PC-9 (cell line): ENCODE measurements around the gene ZBTB34. TPM values are rescaled to one million over a fixed set of nuclear protein-coding genes. Genes with fewer than 3 reads are reported as not detected.
A peak's percentile ranks its signal among the peaks of the same experiment; 100 is the strongest.

Experiments used
- BruUV-seq: library from RNA; stranded (reverse); fragments of 400-500 nt; replicated peaks from 2 replicates; lab custom pipeline; 2021; lab: Mats Ljungman, UMichigan
- CTCF ChIA-PET: fragments of 300-600 bp; sonication (Branson Sonifier 250); formaldehyde crosslinking; loops from one replicate; lab custom pipeline; 2022; ENCODE audit warnings: antibody characterized with exemption; lab: Charles Lee
- POLR2A ChIA-PET: fragments of 300-600 bp; sonication (Branson Sonifier 250); formaldehyde crosslinking; loops from one replicate; lab custom pipeline; 2022; ENCODE audit warnings: antibody characterized with exemption; ENCODE audit not compliant: unreplicated experiment; lab: Charles Lee
- DNase-seq, 2 experiments: peaks; one replicate each; pipeline versions ENCODE4 v3.0.0 to v3.0.0-alpha.2; 2015 to 2022; ENCODE audit warnings: mixed read lengths in 1 of 2
- H2AFZ ChIP-seq: fragments of 200-600 bp; sonication (generic); 2 replicates; pipeline ENCODE4 v1.8.1; 2017; ENCODE audit warnings: antibody characterized with exemption
- H3F3A ChIP-seq: fragments of 200-600 bp; sonication (generic); 2 replicates; pipeline ENCODE4 v1.8.1; 2017; ENCODE audit warnings: antibody characterized with exemption, mild to moderate bottlenecking, low read depth; ENCODE audit not compliant: insufficient read depth
- H3K27ac ChIP-seq: fragments of 200-600 bp; sonication (generic); 2 replicates; pipeline ENCODE4 v1.6.1; 2016; ENCODE audit warnings: mixed run types
- H3K27me3 ChIP-seq: fragments of 200-600 bp; sonication (generic); 2 replicates; pipeline ENCODE4 v1.6.1; 2016; ENCODE audit warnings: low read depth, mixed run types; ENCODE audit not compliant: insufficient read depth
- H3K36me3 ChIP-seq: fragments of 200-600 bp; sonication (generic); 2 replicates; pipeline ENCODE4 v1.6.1; 2016; ENCODE audit warnings: low read depth, mixed run types
- H3K4me1 ChIP-seq: fragments of 200-600 bp; sonication (generic); replicated peaks from 2 replicates; pipeline ENCODE4 v1.6.1; 2016; ENCODE audit warnings: mixed run types; ENCODE audit not compliant: insufficient read depth
- H3K4me2 ChIP-seq: fragments of 200-600 bp; sonication (generic); 2 replicates; pipeline ENCODE4 v1.6.1; 2017; ENCODE audit warnings: mixed run types
- H3K4me3 ChIP-seq: fragments of 200-600 bp; sonication (generic); 2 replicates; pipeline ENCODE4 v1.6.1; 2016; ENCODE audit warnings: mixed run types
- H3K79me2 ChIP-seq: fragments of 200-600 bp; sonication (generic); 2 replicates; pipeline ENCODE4 v1.6.1; 2017; ENCODE audit warnings: low read depth, mixed run types
- H3K9me2 ChIP-seq: fragments of 200-600 bp; sonication (generic); 2 replicates; pipeline ENCODE4 v1.8.1; 2017; ENCODE audit warnings: mild to moderate bottlenecking; ENCODE audit not compliant: insufficient read depth
- H3K9me3 ChIP-seq: fragments of 200-600 bp; sonication (generic); 2 replicates; pipeline ENCODE4 v1.8.1; 2016; ENCODE audit warnings: low read depth; ENCODE audit not compliant: insufficient read depth
- H4K20me1 ChIP-seq: fragments of 200-600 bp; sonication (generic); 2 replicates; pipeline ENCODE4 v1.8.1; 2017; ENCODE audit not compliant: insufficient read depth
- EZH2 ChIP-seq: fragments of 200-600 bp; sonication (generic); IDR thresholded peaks from 2 replicates; pipeline ENCODE4 v1.8.0; 2017; ENCODE audit warnings: antibody characterized with exemption, low read depth
- intact Hi-C: fragments of 100-400 bp; cut with micrococcal nuclease; formaldehyde crosslinking; loops from one replicate; pipeline ENCODE4 v1.10.0; 2022; ENCODE audit not compliant: unreplicated experiment
- total RNA-seq: library from RNA; stranded (reverse); gene quantifications from 2 replicates; pipeline ENCODE4 v1.2.3, GENCODE V29; 2021
- TF ChIP-seq, protein P1 (sequence below): fragments of 200-600 bp; sonication (generic); conservative IDR thresholded peaks from 2 replicates; pipeline ENCODE4 v1.6.1; 2017; ENCODE audit warnings: mixed run types, antibody characterized with exemption, mild to moderate bottlenecking, moderate library complexity

The ZBTB34 gene
- total RNA-seq, 1 experiment from 2014 or later = 9.0 TPM

GRCh38 chr9:126874546-126875314, 14.3 kb downstream of the ZBTB34 start:
- POLR2A ChIA-PET = no interaction called here
- Histone ChIP-seq H3K27me3 (no peaks in the 10 kb centered on the region), H3K4me3 (no peak overlapping the region), H2AFZ (no peak overlapping the region), H3K4me2 (no peak overlapping the region), H3F3A (peaks cover 3% of the 10 kb centered on the region), H4K20me1 (peaks cover 5% of the 10 kb centered on the region), H3K9me3 (no peaks in the 10 kb centered on the region), H3K9me2 (no peaks in the 10 kb centered on the region), H3K4me1 (0 out of 2 replicates have a peak, but pooled peaks cover 4% of the 10 kb centered on the region), H3K27ac (no peak overlapping the region), H3K36me3 (no peaks in the 10 kb centered on the region), H3K79me2 (peaks cover 16% of the 10 kb centered on the region)
- no TSS peak for BruUV-seq
- TF ChIP-seq, protein P1, sequence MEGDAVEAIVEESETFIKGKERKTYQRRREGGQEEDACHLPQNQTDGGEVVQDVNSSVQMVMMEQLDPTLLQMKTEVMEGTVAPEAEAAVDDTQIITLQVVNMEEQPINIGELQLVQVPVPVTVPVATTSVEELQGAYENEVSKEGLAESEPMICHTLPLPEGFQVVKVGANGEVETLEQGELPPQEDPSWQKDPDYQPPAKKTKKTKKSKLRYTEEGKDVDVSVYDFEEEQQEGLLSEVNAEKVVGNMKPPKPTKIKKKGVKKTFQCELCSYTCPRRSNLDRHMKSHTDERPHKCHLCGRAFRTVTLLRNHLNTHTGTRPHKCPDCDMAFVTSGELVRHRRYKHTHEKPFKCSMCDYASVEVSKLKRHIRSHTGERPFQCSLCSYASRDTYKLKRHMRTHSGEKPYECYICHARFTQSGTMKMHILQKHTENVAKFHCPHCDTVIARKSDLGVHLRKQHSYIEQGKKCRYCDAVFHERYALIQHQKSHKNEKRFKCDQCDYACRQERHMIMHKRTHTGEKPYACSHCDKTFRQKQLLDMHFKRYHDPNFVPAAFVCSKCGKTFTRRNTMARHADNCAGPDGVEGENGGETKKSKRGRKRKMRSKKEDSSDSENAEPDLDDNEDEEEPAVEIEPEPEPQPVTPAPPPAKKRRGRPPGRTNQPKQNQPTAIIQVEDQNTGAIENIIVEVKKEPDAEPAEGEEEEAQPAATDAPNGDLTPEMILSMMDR = no peak
- no peak for TF ChIP-seq EZH2
- CTCF ChIA-PET = no interaction called here
- intact Hi-C loops = no loop called here
- peak; percentile 36 to 50 for DNase-seq

DNA sequence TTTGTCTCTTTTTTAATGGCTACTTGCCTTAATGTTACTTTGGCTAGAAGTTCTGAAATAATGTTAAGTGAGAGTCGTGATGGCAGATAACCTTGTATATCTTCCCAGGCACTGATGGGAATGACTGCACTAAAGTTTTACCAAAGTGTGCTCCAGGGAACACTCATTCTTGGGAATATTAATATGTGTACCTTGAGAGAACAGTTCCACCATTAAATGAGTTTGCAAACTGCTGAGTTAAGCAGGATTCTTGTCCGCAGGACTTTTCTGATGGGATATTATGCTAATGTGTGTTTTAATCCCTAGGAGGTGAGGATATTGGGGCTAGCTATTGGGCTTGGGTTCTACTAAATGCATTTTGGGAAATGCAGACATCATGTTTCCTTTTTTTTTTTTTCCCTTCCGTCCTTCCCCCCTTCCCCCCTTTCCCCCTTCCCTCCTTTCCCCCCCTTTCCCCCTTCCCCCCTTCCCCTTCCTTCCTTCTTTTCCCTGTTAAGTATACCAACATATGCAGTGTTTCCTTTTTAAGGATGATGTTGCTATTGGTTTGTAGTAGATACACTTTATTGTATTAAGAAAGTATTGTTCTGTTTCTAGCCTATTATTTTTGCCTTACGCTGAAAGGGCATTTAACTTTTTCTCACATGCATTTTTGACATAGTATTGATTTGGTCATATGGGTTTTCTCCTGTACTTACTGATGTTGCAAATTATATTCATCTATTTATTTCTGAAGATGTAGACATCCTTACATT, 15.5 kb downstream of the ZBTB34 start:
- Histone ChIP-seq H3K4me3 (no peak overlapping the region), H3F3A (peaks cover 3% of the 10 kb centered on the region), H3K9me3 (no peaks in the 10 kb centered on the region), H3K4me2 (no peak overlapping the region), H4K20me1 (peaks cover 5% of the 10 kb centered on the region), H2AFZ (no peak overlapping the region), H3K36me3 (no peaks in the 10 kb centered on the region), H3K4me1 (0 out of 2 replicates have a peak, but pooled peaks cover 4% of the 10 kb centered on the region), H3K79me2 (peaks cover 10% of the 10 kb centered on the region; the same call in 1 of the 2 replicates), H3K27ac (no peak overlapping the region), H3K9me2 (no peaks in the 10 kb centered on the region), H3K27me3 (no peaks in the 10 kb centered on the region)
- POLR2A ChIA-PET = no interaction called here
- TF ChIP-seq EZH2 = no peak
- TF ChIP-seq, protein P1 = no peak
- CTCF ChIA-PET = interaction anchor here (0.5 kb wide), 1 partner anchor 26 kb away, joined by 6 read pairs; no protein-coding TSS in a partner anchor
- intact Hi-C loops = no loop called here
- BruUV-seq = no TSS peak
- no peak for DNase-seq

DNA sequence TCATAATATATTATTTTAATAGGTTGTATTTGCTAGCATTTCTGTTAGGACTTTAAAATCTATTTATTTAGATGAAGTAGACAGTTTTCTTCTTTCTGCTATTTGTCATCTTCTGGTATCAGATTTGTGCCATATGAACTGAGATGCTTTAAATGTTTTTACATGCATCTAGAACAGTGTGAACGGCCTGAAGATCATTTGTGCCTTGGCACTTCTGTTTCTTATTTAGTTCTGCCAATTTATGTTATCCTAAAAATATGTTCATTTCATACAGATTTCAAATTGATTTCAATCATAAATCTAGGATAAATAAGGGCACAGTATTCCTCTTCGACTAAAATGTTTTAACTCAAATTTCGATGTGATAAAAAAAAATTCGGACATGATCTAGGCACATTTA, 16.1 kb downstream of the ZBTB34 start:
- Histone ChIP-seq H3K36me3 (no peaks in the 10 kb centered on the region), H3K9me3 (no peaks in the 10 kb centered on the region), H3K4me3 (no peak overlapping the region), H3K27ac (no peak overlapping the region), H3K4me2 (no peak overlapping the region), H3K27me3 (no peaks in the 10 kb centered on the region), H3F3A (peaks cover 3% of the 10 kb centered on the region), H4K20me1 (peaks cover 5% of the 10 kb centered on the region), H3K9me2 (no peaks in the 10 kb centered on the region), H3K79me2 (peaks cover 10% of the 10 kb centered on the region; the same call in 1 of the 2 replicates), H2AFZ (no peak overlapping the region), H3K4me1 (0 out of 2 replicates have a peak, but pooled peaks cover 4% of the 10 kb centered on the region)
- DNase-seq = no peak
- ChIA-PET POLR2A (no interaction called here), CTCF (interaction anchor here (0.5 kb wide), 1 partner anchor 27 kb away, joined by 6 read pairs; no protein-coding TSS in a partner anchor)
- TF ChIP-seq EZH2 = no peak
- TF ChIP-seq, protein P1 = no peak
- BruUV-seq = no TSS peak
- intact Hi-C loops = no loop called here
